GM12864 (cell line): ENCODE measurements around the gene CARS2.
"Not testable (repeated sequence)": the region's sequence is repeated elsewhere in the genome, so short reads cannot be mapped to it uniquely, and the experiment has no call there.

Source experiments
- DNase-seq: peaks from one replicate; pipeline ENCODE4 v3.0.0-alpha.2; 2011; ENCODE audit warnings: low read depth
- H3K4me3 ChIP-seq: 2 replicates; pipeline ENCODE4 v1.5.1; 2011; ENCODE audit warnings: mild to moderate bottlenecking, low read depth, low read length, control low read depth
- TF ChIP-seq, protein P1 (sequence below): IDR thresholded peaks from 2 replicates; pipeline ENCODE4 v1.5.1; 2011; ENCODE audit warnings: low read depth, mild to moderate bottlenecking, moderate library complexity, low read length, control low read depth, inconsistent platforms; ENCODE audit errors: missing control alignments

CARS2 gene

DNA sequence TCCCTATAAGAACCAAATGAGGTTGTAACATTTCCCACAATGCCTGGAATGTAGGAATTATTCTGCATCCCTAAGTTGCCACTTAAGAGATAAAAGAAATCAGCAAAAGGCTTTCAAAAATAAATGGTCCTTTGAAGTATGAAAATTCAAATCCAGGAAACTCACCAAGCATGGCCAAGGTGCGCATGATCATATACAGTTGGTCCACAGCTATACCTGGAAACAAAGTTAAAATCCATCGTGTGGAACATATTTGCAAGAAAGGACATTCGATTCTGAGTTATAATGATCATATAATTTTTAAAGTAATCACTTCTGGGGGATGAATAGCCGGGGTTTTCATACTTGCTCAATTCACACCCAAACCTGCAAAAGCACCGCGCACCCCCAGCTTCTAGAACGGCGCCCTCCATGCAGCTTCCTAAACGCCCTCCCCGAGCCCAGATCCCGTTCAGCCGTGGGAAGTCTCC, 525 bp downstream of the CARS2 start:
- peak overlapping the region; percentile 88 for H3K4me3 ChIP-seq
- no peak for DNase-seq
- TF ChIP-seq, protein P1, sequence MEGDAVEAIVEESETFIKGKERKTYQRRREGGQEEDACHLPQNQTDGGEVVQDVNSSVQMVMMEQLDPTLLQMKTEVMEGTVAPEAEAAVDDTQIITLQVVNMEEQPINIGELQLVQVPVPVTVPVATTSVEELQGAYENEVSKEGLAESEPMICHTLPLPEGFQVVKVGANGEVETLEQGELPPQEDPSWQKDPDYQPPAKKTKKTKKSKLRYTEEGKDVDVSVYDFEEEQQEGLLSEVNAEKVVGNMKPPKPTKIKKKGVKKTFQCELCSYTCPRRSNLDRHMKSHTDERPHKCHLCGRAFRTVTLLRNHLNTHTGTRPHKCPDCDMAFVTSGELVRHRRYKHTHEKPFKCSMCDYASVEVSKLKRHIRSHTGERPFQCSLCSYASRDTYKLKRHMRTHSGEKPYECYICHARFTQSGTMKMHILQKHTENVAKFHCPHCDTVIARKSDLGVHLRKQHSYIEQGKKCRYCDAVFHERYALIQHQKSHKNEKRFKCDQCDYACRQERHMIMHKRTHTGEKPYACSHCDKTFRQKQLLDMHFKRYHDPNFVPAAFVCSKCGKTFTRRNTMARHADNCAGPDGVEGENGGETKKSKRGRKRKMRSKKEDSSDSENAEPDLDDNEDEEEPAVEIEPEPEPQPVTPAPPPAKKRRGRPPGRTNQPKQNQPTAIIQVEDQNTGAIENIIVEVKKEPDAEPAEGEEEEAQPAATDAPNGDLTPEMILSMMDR: no peak

DNA sequence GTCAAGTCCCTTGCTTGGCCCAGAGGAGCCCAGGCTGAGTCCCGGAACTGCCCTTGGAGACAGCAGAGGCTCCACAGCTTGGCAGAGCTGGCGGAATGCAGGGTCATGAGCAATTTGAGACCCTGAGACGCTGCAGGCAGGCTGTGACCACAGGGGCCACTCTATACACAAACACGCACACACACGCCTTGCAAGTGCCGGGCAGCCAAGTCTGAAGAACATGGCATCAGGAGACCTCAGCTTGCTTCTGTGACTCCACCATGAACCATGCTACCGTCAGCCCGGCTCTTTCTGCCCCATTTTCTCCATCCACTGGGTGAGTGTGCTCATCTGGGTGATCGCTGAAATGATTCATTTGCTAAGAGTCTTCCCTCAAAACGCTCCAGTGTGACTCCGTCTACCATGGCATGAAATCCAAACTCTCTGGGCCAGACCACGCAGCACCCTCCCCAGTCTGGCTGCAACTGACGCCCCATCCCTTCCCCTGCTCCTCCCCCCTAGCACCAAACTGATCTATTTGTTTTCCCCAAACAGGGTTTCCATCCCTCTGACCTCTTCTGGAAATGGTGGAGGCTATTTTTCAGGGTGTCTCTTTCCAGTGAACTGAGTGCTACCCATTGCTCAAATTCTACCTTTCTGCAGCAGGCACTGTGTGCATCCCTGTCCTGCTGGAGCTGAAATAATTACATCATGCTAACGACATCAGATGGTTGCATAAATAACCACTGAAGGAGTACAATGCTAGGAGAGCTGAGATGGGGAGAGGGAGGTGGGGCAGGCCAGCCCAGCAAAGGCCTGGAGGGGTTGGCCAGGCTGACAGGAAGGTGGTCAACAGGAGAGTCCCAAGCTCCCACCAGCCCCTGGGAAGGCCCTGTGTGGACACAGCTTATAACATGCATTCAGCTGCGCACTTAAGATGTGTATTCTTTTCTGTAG, 3.1 kb downstream of the CARS2 start:
- H3K4me3 ChIP-seq: no peak overlapping the region
- no peak for DNase-seq
- TF ChIP-seq, protein P1: no peak

DNA sequence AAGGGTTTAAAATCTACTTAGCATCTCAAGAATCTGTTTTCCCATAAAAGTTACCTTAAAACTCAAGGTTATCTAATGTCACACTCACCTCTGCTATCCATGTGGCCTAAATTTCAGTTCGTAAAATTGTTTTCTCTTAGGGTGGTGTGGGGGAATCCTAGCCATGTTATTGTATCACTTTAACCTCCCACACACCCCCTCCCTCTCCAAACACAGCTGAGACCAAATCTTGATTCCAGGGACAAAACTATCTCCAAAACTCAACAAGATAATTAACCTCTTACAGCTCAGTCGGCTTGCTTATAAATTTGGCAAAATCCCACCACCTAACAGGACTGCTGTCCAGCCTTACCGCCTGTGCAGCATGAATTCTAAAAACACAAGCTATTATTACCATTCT, 3.8 kb downstream of the CARS2 start:
- no peak for DNase-seq
- H3K4me3 ChIP-seq: no peak overlapping the region
- TF ChIP-seq, protein P1: no peak

DNA sequence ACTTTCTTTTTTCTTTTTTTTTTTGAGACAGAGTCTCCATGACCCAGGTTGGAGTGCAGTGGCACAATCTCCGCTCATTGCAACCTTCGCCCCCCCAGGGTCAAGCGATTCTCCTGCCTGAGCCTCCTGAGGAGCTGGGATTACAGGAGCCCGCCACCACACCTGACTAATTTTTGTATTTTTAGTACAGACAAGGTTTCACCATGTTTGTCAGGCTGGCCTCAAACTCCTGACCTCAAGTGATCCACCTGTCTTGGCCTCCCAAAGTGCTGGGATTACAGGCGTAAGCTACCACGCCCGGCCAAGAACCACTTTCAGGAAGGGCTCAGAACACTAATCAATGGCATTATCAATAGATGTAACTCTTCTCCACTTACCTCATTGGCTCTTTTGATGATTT, 4.9 kb downstream of the CARS2 start:
- not testable (repeated sequence) for DNase-seq, H3K4me3 ChIP-seq

DNA sequence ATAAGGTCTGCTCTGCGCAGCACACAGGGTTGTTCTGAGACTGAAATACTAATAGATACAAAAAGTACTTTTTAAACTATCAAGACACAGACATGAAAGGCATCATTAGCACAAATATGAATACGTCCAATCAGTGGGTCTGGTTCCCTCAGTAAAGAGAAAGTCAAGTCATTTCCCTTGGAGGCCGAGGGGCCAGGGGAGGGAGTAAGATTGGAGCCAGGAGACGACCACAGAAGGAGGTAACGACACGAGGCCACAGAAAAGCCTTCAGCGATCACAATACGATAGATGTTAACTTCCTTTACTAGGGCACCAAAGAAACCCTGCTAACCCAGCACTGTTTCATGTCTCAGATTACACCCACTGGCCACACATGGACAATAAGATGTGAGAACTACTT, 5.3 kb downstream of the CARS2 start:
- TF ChIP-seq, protein P1: no peak
- no peak overlapping the region for H3K4me3 ChIP-seq
- no peak for DNase-seq

DNA sequence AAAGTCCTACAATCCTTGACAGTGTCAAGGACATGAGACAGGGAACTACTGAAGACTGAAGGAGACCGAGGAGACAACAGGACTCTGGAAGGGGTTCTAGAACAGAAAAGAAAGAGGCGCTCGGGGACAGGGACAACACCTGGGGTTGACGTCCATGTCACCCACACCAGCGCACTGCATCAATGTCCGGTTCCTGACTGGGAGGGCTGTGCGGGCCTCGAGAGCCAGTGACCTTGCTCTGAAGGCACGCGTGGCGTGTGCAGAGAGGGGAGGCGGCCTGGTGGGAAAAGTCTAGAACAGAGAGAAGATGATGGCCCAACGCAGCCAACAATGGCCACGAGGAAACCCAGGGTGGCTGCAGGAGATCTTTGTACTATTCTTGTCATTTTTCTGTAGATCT, 5.7 kb downstream of the CARS2 start:
- TF ChIP-seq, protein P1: no peak
- no peak for DNase-seq

DNA sequence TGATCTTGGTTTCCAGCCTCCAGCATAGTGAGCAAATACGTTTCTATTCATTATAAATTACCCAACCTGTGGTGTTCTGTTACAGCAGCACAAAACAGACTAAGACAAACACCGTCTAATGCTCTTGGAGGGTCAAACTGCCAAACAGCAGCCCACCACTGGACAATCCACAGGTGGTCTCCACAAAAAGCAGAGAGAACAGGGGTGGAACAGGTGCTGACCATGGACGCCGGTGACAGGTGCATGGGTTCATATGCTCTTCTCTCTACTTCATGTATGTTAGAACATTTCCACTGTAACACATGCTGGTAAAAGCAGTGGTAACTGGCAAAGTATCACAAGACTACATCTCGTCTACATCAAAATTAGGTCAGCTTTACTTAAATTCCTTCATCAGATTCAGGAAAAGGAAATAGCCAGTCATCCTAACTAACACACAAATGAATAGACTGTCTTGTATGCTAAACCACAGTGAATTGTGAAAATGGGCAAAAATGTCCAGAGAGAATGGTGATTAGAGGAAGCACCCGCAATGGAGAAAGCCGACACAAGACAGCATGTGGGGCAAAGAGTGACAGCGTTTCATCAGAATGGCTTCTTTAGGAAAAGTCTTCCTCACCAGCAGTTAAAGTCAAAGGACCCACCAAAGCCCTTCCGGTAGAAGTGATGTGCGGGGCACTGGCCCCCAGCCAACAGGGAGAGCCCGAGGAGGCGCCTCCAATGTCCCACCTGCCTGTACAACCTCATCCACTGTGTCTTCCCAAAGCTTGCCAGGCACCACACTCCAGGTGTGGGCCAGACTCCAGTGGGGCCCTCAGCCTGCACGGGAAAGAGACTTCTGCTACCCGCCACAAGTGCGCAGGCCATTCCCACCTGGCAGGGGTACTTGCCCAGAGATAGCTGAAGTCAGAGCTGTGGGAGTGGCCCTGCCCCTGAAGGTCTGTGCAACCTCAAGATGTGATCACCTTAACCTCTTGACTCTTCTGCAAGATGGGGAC, 6.5 kb downstream of the CARS2 start:
- TF ChIP-seq, protein P1: no peak
- DNase-seq: no peak
- no peak overlapping the region for H3K4me3 ChIP-seq

More for the DNA sequence above, 5.7 kb downstream of the CARS2 start:
- H3K4me3 ChIP-seq: no peak overlapping the region
